Loucy (cell line): ENCODE data around the gene GRAMD1C.

Experiments
- H2AFZ ChIP-seq: fragments of 200-600 bp; sonication (generic); 2 replicates; pipeline ENCODE4 v1.6.0; 2016; ENCODE audit warnings: antibody characterized with exemption, mild to moderate bottlenecking, low read length, moderate library complexity
- H3F3A ChIP-seq: fragments of 200-600 bp; 2 replicates; pipeline ENCODE4 v1.6.0; 2016; ENCODE audit warnings: antibody characterized with exemption, low read depth, mild to moderate bottlenecking
- H3K27me3 ChIP-seq: fragments of 200-600 bp; sonication (generic); 2 replicates; pipeline ENCODE4 v1.6.1; 2014; ENCODE audit warnings: low read length, mild to moderate bottlenecking; ENCODE audit not compliant: insufficient read depth, poor library complexity, severe bottlenecking
- H3K36me3 ChIP-seq: fragments of 200-600 bp; sonication (generic); 2 replicates; pipeline ENCODE4 v1.6.1; 2016; ENCODE audit warnings: low read length; ENCODE audit not compliant: insufficient read depth
- H3K4me1 ChIP-seq: fragments of 200-600 bp; sonication (generic); 2 replicates; pipeline ENCODE4 v1.5.1; 2014; ENCODE audit warnings: low read length, mild to moderate bottlenecking; ENCODE audit not compliant: insufficient read depth, poor library complexity, severe bottlenecking
- H3K4me2 ChIP-seq: fragments of 200-600 bp; sonication (generic); 2 replicates; pipeline ENCODE4 v1.6.0; 2014; ENCODE audit warnings: antibody characterized with exemption, low read length, low read depth, mild to moderate bottlenecking; ENCODE audit not compliant: poor library complexity, severe bottlenecking
- H3K4me3 ChIP-seq: fragments of 200-600 bp; sonication (generic); 2 replicates; pipeline ENCODE4 v1.5.1; 2014; ENCODE audit warnings: low read length, mild to moderate bottlenecking, mixed read lengths; ENCODE audit not compliant: poor library complexity, severe bottlenecking
- H3K79me2 ChIP-seq: fragments of 200-600 bp; sonication (generic); 2 replicates; pipeline ENCODE4 v1.6.1; 2014; ENCODE audit warnings: low read length; ENCODE audit not compliant: insufficient read depth
- H3K9ac ChIP-seq: fragments of 200-600 bp; sonication (generic); 2 replicates; pipeline ENCODE4 v1.6.0; 2014; ENCODE audit warnings: mild to moderate bottlenecking, low read depth, low read length, moderate library complexity; ENCODE audit not compliant: poor library complexity, severe bottlenecking
- H3K9me2 ChIP-seq: fragments of 200-600 bp; sonication (generic); replicated peaks from 2 replicates; pipeline ENCODE4 v1.6.1; 2016; ENCODE audit warnings: low read depth, low read length, mixed read lengths
- H3K9me3 ChIP-seq: fragments of 200-600 bp; sonication (generic); 2 replicates; pipeline ENCODE4 v1.6.1; 2014; ENCODE audit warnings: mild to moderate bottlenecking, antibody characterized with exemption, low read length, low read depth; ENCODE audit not compliant: insufficient read depth
- H4K20me1 ChIP-seq: fragments of 200-600 bp; sonication (generic); 2 replicates; pipeline ENCODE4 v1.6.0; 2014; ENCODE audit warnings: antibody characterized with exemption, low read length, mild to moderate bottlenecking; ENCODE audit not compliant: insufficient read depth, poor library complexity, severe bottlenecking
- EZH2phosphoT487 ChIP-seq: fragments of 200-600 bp; IDR thresholded peaks from 2 replicates; pipeline ENCODE4 v1.6.1; 2018; ENCODE audit warnings: antibody characterized with exemption, mild to moderate bottlenecking, moderate library complexity, borderline replicate concordance
- TF ChIP-seq, protein P1 (sequence below): fragments of 200-600 bp; sonication (generic); conservative IDR thresholded peaks from 2 replicates; pipeline ENCODE4 v1.5.1; 2014; ENCODE audit warnings: mild to moderate bottlenecking, antibody characterized with exemption, low read length

Gene GRAMD1C

DNA sequence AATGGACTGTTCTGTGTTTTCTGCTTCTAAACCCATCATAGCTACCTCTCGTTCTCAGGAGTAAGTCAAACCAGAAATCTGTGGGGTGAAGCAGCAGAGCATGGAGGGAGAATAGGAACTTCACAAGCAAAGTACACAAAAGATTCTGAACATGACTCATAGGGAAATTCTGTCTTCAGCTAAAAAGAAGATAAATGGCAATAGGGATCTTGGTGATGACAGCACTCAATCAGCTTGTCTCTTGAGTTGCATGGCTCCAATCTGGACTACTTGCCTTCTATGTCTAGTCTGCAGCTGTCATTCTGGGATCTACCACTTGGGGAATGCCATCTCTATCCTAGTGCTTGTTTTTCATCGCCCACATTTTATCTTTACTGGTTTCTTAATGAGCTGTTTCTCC is 13.5 kb upstream of the GRAMD1C start:
- Histone ChIP-seq H3F3A (no peaks in the 10 kb centered on the region), H3K36me3 (no peaks in the 10 kb centered on the region), H3K9ac (no peak overlapping the region), H3K4me1 (peaks cover 1% of the 10 kb centered on the region), H3K27me3 (no peaks in the 10 kb centered on the region), H3K4me2 (no peak overlapping the region), H3K4me3 (no peak overlapping the region), H3K79me2 (no peaks in the 10 kb centered on the region), H4K20me1 (no peaks in the 10 kb centered on the region), H2AFZ (no peak overlapping the region), H3K9me3 (no peaks in the 10 kb centered on the region), H3K9me2 (no peaks in the 10 kb centered on the region)
- TF ChIP-seq, protein P1, sequence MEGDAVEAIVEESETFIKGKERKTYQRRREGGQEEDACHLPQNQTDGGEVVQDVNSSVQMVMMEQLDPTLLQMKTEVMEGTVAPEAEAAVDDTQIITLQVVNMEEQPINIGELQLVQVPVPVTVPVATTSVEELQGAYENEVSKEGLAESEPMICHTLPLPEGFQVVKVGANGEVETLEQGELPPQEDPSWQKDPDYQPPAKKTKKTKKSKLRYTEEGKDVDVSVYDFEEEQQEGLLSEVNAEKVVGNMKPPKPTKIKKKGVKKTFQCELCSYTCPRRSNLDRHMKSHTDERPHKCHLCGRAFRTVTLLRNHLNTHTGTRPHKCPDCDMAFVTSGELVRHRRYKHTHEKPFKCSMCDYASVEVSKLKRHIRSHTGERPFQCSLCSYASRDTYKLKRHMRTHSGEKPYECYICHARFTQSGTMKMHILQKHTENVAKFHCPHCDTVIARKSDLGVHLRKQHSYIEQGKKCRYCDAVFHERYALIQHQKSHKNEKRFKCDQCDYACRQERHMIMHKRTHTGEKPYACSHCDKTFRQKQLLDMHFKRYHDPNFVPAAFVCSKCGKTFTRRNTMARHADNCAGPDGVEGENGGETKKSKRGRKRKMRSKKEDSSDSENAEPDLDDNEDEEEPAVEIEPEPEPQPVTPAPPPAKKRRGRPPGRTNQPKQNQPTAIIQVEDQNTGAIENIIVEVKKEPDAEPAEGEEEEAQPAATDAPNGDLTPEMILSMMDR, result peak; percentile 35
- no peak for TF ChIP-seq EZH2phosphoT487

DNA sequence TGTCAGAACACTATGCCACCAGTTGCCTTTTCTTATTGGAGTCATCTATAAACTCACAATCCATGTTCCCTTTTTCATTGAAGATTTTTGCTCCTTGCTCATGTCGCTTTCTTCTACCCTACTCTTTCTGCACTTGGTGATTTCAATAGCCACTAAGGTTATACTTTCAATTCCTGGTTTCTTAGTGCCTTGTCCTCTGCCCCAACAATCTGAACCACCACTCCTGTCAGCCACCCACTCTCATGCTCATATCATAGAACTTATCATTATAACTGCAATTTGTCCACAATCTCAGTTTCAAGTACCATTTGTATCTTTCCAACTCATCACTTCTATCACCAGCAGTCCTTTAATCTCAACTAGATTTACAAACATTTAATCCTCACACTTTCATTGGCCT is 10.0 kb upstream of the GRAMD1C start:
- no peak overlapping the region for H3K9ac ChIP-seq
- peaks cover 11% of the 10 kb centered on the region for H3K4me1 ChIP-seq
- H3K27me3 ChIP-seq, result no peaks in the 10 kb centered on the region
- no peaks in the 10 kb centered on the region for H4K20me1 ChIP-seq
- H3K4me2 ChIP-seq, result no peak overlapping the region
- no peaks in the 10 kb centered on the region for H3F3A ChIP-seq
- no peaks in the 10 kb centered on the region for H3K9me3 ChIP-seq
- no peak for TF ChIP-seq EZH2phosphoT487
- TF ChIP-seq, protein P1, result no peak
- no peaks in the 10 kb centered on the region for H3K79me2 ChIP-seq
- H3K4me3 ChIP-seq, result no peak overlapping the region
- H3K36me3 ChIP-seq, result no peaks in the 10 kb centered on the region
- no peaks in the 10 kb centered on the region for H3K9me2 ChIP-seq
- H2AFZ ChIP-seq, result no peak overlapping the region

DNA sequence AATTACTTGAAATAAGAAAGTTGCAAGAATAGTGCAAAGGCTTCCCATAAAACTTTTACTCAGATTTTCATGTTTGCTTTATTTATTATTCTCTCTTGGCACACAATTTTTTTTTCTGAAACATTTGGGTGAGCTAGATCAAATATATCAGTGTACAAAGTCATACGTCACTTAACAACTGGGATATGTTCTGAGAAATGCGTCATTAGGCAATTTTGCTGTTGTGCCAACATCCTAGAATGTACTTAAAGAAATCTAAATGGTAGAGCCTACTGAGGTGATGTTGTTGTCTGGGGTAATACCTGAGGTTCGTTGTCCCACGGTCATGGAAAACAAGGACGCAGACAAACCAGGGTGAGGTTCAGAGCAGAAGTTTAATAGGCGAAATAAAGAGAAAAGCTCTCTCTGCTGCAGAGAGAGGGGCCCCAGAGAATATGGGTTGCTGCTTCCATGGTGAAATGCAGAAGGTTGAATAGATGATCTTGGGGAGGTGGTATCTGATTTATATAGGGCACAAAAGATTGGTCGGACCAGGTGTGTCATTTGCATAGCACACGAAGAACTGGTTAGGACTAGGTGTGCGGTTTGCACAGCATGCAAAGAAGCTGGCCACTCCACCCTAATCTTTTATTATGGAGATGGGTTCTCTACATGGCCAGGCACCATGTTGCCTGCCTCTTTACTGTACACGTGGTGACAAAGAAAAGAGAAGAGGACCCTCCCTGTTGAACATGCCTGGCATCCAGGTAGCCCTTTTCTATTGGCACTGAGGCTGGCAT is 8.8 kb upstream of the GRAMD1C start:
- Histone ChIP-seq H3K4me2 (no peak overlapping the region), H3K9me2 (no peaks in the 10 kb centered on the region), H4K20me1 (no peaks in the 10 kb centered on the region), H2AFZ (no peak overlapping the region), H3K79me2 (no peaks in the 10 kb centered on the region), H3K4me3 (no peak overlapping the region), H3K4me1 (peaks cover 11% of the 10 kb centered on the region), H3K27me3 (no peaks in the 10 kb centered on the region), H3F3A (no peaks in the 10 kb centered on the region), H3K36me3 (no peaks in the 10 kb centered on the region), H3K9ac (no peak overlapping the region), H3K9me3 (no peaks in the 10 kb centered on the region)
- no peak for TF ChIP-seq EZH2phosphoT487
- TF ChIP-seq, protein P1, result no peak
